Fibroblast of villous mesenchyme (primary cell): ENCODE results near the gene ZNF785. TPM values are rescaled to one million over a fixed set of nuclear protein-coding genes. Genes with fewer than 3 reads are reported as not detected.

Source experiments
- DNase-seq: peaks from one replicate; pipeline ENCODE4 v3.0.0-alpha.2; 2010; ENCODE audit warnings: low read depth
- H3K4me3 ChIP-seq: 2 replicates; pipeline ENCODE4 v1.5.1; 2011; ENCODE audit warnings: low read depth, mild to moderate bottlenecking, low read length
- CTCF ChIP-seq: IDR thresholded peaks from 2 replicates; pipeline ENCODE4 v1.5.1; 2012; ENCODE audit warnings: low read depth, mild to moderate bottlenecking, low read length; ENCODE audit not compliant: insufficient read depth
- small RNA-seq: library from RNA; depleted of rRNA; stranded (forward); fragments of <200 nt; gene quantifications from one replicate; pipeline ENCODE3, GENCODE V24; 2012
- total RNA-seq: library from RNA; depleted of rRNA; stranded (reverse); fragments of >200 nt; gene quantifications from 2 replicates; pipeline ENCODE4 v1.2.3, GENCODE V29; 2012

ZNF785 gene
- total RNA-seq, 1 donor = 13.0 TPM

GRCh38 chr16:30533146-30533522 lies 52.4 kb downstream of the ZNF785 start:
- no peak overlapping the region for H3K4me3 ChIP-seq
- no peak for TF ChIP-seq CTCF
- no peak for DNase-seq

DNA sequence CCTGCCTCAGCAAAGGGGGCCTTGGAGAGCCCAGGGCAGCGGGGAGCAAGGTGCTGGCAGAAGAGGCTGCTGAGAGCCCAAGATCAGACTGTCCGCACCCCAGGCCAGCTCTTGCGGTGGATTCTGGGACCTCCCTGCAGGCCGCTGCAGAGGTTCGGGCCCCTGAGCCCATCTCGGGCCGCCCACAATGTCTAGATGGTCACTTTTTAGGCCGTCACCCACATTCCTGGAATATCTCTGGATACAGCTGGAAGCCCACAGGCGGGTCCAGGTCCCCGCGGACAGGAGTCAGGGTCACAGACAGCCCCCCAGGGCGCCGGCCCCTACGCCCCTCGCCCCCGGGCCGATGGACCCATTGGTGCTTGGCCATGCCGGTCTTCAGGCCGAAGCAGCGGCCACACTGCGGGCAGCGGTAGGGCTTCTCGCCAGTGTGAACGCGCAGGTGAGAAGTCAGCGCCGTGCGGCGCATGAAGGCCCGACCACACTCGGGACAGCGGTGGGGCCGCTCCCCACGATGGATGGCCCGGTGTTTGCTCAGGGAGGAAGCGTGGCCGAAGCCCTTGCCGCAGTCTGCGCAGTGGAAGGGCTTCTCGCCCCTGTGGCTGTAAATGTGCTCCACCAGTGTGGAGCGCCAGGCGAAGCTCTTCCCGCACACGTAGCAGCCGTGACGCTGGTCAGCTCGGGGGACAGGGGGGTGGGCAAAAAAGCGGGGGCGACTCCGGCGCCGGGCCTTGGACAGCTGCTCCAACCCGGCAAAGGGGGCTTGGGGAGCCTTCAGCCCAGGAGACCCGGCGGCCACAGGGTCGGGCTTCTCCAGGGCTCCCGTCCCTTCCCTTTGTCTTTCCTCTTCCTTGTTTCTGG lies 53.0 kb downstream of the ZNF785 start:
- TF ChIP-seq CTCF = no peak
- no peak for DNase-seq
- H3K4me3 ChIP-seq = no peak overlapping the region

Small RNA genes within 50 kb of the gene (small RNA-seq; reads per million reads assigned to genes)
- gene AC093249.1 (not detected), gene AC093249.4 (not detected)

Other genes with a start within 250 kb of the ZNF785 start
- 35.1 and 40.6 TPM in 2 replicates for gene CD2BP2, start 230.4 kb downstream of the ZNF785 start, total RNA-seq
- 37.1 and 37.7 TPM in 2 replicates for gene TBC1D10B, start 215.2 kb downstream of the ZNF785 start, total RNA-seq
- gene MYL11, start 210.9 kb downstream of the ZNF785 start, total RNA-seq = not detected in 2 replicates
- gene SEPTIN1, start 203.1 kb downstream of the ZNF785 start, total RNA-seq = 0.43 TPM in 1 of 2 replicates, not detected in the other
- 10.4 and 12.6 TPM in 2 replicates for gene ZNF48, start 190.3 kb downstream of the ZNF785 start, total RNA-seq
- 9.5 and 10.0 TPM in 2 replicates for gene ZNF771, start 178.1 kb downstream of the ZNF785 start, total RNA-seq
- 12.9 and 18.6 TPM in 2 replicates for gene DCTPP1, start 155.7 kb downstream of the ZNF785 start, total RNA-seq
- gene SEPHS2, start 139.8 kb downstream of the ZNF785 start, total RNA-seq = 7.8 and 9.3 TPM in 2 replicates
- not detected in 2 replicates for gene ITGAL, start 113.0 kb downstream of the ZNF785 start, total RNA-seq
- gene ZNF768, start 59.1 kb downstream of the ZNF785 start, total RNA-seq = 19.0 and 22.0 TPM in 2 replicates
- 11.7 and 12.6 TPM in 2 replicates for gene ZNF747, start 50.8 kb downstream of the ZNF785 start, total RNA-seq
- 4.3 and 6.1 TPM in 2 replicates for gene ZNF764, start 27.3 kb downstream of the ZNF785 start, total RNA-seq
- gene ZNF688, start 14.0 kb downstream of the ZNF785 start, total RNA-seq = 6.5 and 12.9 TPM in 2 replicates
- 6.9 and 7.4 TPM in 2 replicates for gene ZNF689, start 24.7 kb upstream of the ZNF785 start, total RNA-seq
- 5.2 and 5.6 TPM in 2 replicates for gene PRR14, start 65.3 kb upstream of the ZNF785 start, total RNA-seq
- gene FBRS, start 72.7 kb upstream of the ZNF785 start, total RNA-seq = 30.2 and 30.3 TPM in 2 replicates
- gene SRCAP, start 113.5 kb upstream of the ZNF785 start, total RNA-seq = 15.1 and 16.8 TPM in 2 replicates
- 22.2 and 26.3 TPM in 2 replicates for gene PHKG2, start 162.7 kb upstream of the ZNF785 start, total RNA-seq
- gene CFAP119, start 176.4 kb upstream of the ZNF785 start, total RNA-seq = 1.3 and 3.2 TPM in 2 replicates
- 68.9 and 88.9 TPM in 2 replicates for gene RNF40, start 176.6 kb upstream of the ZNF785 start, total RNA-seq
- 19.4 and 21.6 TPM in 2 replicates for gene ZNF629, start 201.5 kb upstream of the ZNF785 start, total RNA-seq